Mucosa of stomach (tissue), 1 donor: ENCODE measurements around the gene KRT78.
A peak's percentile ranks its signal among the peaks of the same experiment; 100 is the strongest.

Experiments
- H3K27me3 ChIP-seq: one replicate; pipeline ENCODE4 v1.7.0; 2013; ENCODE audit warnings: mild to moderate bottlenecking, low read length; ENCODE audit not compliant: control insufficient read depth, insufficient read depth
- H3K36me3 ChIP-seq: one replicate; pipeline ENCODE4 v1.7.0; 2013; ENCODE audit warnings: low read length; ENCODE audit not compliant: control insufficient read depth, insufficient read depth
- H3K4me1 ChIP-seq: one replicate; pipeline ENCODE4 v1.7.0; 2013; ENCODE audit warnings: mild to moderate bottlenecking, low read length; ENCODE audit not compliant: control insufficient read depth, insufficient read depth
- H3K4me3 ChIP-seq: one replicate; pipeline ENCODE4 v1.7.0; 2013; ENCODE audit warnings: low read length
- H3K9ac ChIP-seq: one replicate; pipeline ENCODE4 v1.7.0; 2013; ENCODE audit warnings: mild to moderate bottlenecking, low read length, moderate library complexity
- H3K9me3 ChIP-seq: one replicate; pipeline ENCODE4 v1.7.0; 2013; ENCODE audit warnings: mild to moderate bottlenecking, low read length, moderate library complexity; ENCODE audit not compliant: control insufficient read depth
- donor health status: Pancreatic carcinoma.

KRT78 gene

GRCh38 chr12:52878507-52879393 lies 30.0 kb upstream of the KRT78 start:
- H3K4me3 ChIP-seq = no peak overlapping the region
- H3K36me3 ChIP-seq = no peaks in the 10 kb centered on the region
- no peaks in the 10 kb centered on the region for H3K27me3 ChIP-seq
- peak overlapping the region; percentile 47 for H3K9ac ChIP-seq
- H3K9me3 ChIP-seq = no peaks in the 10 kb centered on the region
- peaks cover 50% of the 10 kb centered on the region for H3K4me1 ChIP-seq

DNA sequence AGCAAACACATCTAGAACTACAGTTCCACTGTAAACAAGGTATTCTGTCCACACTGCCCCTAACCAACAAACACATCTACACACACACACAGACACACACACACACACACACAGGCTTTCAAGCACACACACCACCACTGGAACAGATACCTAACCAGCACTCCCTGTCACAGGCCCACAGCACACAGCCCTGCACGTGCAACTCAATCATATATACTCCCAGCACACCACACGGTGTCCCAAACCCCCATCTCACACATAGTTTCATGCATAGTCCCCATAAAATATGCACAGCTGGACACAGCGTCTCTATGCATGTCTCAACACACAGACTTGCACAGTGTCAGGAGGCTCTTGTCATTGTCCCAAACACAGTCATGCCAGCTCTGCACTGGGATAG lies 28.4 kb upstream of the KRT78 start:
- H3K4me3 ChIP-seq = no peak overlapping the region
- no peak overlapping the region for H3K9ac ChIP-seq
- H3K9me3 ChIP-seq = no peaks in the 10 kb centered on the region
- no peaks in the 10 kb centered on the region for H3K27me3 ChIP-seq
- no peaks in the 10 kb centered on the region for H3K36me3 ChIP-seq
- H3K4me1 ChIP-seq = peaks cover 66% of the 10 kb centered on the region

GRCh38 chr12:52876372-52876771 lies 27.6 kb upstream of the KRT78 start:
- no peak overlapping the region for H3K9ac ChIP-seq
- H3K27me3 ChIP-seq = no peaks in the 10 kb centered on the region
- peaks cover 74% of the 10 kb centered on the region for H3K4me1 ChIP-seq
- H3K36me3 ChIP-seq = no peaks in the 10 kb centered on the region
- H3K9me3 ChIP-seq = no peaks in the 10 kb centered on the region
- no peak overlapping the region for H3K4me3 ChIP-seq

DNA sequence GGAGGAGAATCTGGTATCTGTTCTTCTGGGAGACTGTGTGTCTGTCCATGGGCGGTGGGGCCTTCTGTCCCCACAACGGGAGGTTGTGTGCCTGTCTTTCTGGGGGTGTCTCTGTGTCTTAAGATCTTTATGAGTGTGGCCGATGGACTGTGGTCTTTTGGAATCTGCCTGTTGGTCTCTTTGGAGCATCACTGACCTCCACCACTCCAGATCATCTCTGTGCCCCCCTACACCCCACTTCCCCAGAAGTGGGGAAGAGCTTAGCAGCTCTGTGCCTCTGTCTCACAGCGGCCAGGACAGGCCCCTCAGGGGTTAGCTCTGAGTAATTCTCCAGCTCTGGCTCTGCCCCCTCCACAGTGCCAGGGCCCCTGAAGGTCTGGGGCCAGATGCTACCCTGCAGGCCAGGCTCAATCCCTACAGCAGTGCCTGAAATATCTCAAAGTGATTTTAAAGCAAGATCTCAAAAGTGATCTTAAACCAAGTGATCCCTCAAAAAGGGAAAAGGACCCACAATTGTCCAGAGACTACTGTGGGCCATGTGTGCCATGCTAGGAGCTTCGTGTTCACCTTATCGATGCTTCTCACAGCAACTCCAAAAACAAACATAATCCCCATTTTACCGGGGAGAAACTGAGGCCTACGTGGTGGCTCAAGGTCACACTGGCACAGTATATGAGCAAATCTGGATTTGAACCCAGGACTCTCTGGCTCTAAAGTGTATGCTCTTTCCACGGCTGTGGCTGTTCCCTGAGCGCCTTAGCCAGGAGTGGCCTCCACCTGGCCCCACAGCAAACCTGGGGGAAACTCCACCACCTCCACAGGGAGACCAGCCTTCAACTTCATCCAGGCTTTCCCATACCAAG lies 26.0 kb upstream of the KRT78 start:
- H3K36me3 ChIP-seq = no peaks in the 10 kb centered on the region
- no peaks in the 10 kb centered on the region for H3K9me3 ChIP-seq
- H3K4me3 ChIP-seq = peak overlapping the region; percentile 28
- peaks cover 90% of the 10 kb centered on the region for H3K4me1 ChIP-seq
- no peaks in the 10 kb centered on the region for H3K27me3 ChIP-seq
- peak overlapping the region; percentile 69 for H3K9ac ChIP-seq

DNA sequence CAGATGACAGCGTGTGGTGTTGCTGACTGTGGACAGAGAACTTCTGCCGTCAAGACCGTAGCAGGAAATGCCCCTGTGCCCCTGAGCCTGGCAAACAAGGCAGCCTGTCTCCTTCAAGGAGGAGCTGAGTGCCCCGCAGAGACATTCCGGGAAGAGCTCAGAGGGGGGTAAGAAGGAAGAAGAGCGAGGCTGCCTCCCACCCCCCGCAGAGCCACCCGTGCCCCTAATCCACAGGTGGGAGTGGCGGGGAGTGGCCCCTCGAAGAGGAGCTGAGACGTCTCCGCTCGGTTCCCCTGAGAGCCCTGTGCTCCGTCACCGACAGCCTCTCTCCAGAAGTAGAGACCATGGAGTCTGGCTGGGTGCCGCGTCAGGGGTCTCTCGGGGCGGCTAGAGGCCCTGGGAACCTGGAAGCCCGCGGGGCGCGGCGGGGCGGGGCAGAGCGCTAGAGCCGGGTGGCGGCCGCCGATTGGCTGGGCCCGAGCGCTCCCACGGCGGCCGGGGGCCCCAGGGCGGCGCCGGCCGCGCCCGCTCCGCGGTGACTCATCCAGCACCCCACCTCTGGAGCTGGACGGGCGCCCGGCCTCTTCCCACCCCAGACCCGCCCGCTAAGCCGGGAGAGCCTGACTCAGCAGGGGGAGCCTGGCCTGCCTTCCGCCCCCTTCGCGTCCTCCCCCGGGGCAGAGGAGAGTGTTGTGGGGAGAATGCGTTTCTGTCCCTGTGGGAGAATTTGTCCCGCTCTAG lies 25.2 kb upstream of the KRT78 start:
- H3K9me3 ChIP-seq = no peaks in the 10 kb centered on the region
- peaks cover 88% of the 10 kb centered on the region for H3K4me1 ChIP-seq
- H3K4me3 ChIP-seq = peak overlapping the region; percentile 28

GRCh38 chr12:52873513-52873831 lies 24.7 kb upstream of the KRT78 start:
- H3K27me3 ChIP-seq = no peaks in the 10 kb centered on the region
- peak overlapping the region; percentile 10 for H3K4me3 ChIP-seq
- H3K9me3 ChIP-seq = no peaks in the 10 kb centered on the region
- H3K4me1 ChIP-seq = peaks cover 87% of the 10 kb centered on the region
- no peaks in the 10 kb centered on the region for H3K36me3 ChIP-seq
- peak overlapping the region; percentile 80 for H3K9ac ChIP-seq

More for the DNA sequence above, 25.2 kb upstream of the KRT78 start:
- Histone ChIP-seq H3K36me3 (no peaks in the 10 kb centered on the region), H3K9ac (peak overlapping the region; percentile 80), H3K27me3 (no peaks in the 10 kb centered on the region)

DNA sequence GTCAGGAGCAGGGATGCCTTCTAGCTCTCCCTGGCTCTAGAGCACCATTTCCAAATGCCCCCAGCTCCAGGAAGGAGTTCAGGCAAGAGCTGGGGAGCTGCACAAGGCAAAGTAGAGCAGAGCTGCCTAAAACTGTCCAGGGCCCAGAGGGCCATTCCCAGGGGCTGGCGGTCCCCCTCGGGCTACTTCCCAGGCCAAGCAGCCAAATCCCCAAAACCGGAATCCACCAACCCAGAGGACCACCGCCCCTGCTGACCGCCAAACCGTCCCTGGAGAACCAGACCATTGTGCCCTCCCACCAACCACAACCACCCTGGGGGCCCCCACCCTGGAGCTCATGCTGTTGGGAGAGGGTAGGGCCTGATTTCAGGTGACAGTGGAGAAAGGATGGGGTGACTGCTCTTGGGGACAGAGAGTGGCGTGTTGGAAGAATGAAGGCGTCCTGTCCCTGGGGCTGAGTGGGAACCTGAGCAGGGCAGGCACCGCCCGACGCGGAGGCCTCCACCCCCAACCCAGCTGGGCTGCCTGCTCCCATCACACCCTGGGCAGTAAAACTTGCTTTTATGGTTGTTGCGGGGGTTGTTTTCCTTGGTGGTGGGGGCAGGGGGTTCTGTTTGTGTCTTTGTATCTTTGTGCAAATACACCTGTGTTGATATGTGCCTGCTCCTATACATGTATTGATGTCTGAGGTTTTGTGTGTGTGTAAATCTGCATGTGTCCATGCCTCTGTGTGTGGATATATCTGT lies 24.0 kb upstream of the KRT78 start:
- Histone ChIP-seq H3K9ac (no peak overlapping the region), H3K4me3 (no peak overlapping the region), H3K4me1 (peaks cover 88% of the 10 kb centered on the region), H3K9me3 (no peaks in the 10 kb centered on the region), H3K27me3 (no peaks in the 10 kb centered on the region), H3K36me3 (no peaks in the 10 kb centered on the region)

GRCh38 chr12:52871291-52872039 lies 22.7 kb upstream of the KRT78 start:
- H3K27me3 ChIP-seq = no peaks in the 10 kb centered on the region
- no peak overlapping the region for H3K4me3 ChIP-seq
- peaks cover 87% of the 10 kb centered on the region for H3K4me1 ChIP-seq
- no peaks in the 10 kb centered on the region for H3K9me3 ChIP-seq
- no peaks in the 10 kb centered on the region for H3K36me3 ChIP-seq
- peak overlapping the region; percentile 62 for H3K9ac ChIP-seq

DNA sequence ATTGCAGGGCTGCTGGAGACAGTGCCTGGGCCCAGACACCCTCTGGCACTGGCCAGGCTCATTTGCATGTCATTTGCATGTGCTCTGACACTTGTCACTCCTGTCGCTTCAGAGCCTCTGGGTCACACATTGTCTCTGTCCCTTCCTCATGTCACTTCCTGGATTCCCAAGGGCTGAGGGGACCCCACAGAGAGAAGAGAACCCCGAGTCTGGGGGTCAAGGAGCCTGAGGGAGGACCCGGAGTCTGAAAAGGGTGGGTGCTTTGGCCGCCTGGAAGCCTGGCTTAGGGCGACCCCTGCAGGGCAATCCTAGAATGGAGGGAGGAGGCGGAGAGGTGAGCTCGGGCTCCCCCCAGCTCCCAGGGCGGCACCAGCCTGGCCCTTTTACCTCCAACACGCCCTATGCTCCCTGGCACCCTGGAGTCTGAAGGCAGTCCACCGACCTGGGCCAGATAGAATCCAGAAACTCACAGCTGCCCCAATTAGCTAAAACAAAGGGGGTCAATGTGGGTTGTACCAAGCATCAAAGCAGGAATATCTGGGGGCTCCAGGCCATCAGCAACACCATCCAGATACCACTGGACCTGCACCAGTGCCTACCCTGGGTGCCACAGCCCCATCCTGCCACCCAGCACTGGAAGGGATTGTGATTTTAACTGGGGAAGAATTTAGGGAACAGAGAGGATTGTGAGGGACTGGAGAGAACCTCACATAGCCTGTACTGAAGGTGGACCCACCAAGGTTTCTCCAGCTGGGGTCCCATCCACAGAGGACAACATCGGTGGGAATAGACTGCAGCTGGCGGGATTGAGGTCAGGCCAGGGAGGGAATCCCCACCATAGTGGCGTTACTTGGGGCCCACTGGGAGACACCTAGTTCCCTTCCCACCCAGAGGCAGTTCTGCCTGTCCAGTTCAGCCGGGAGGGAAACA lies 21.8 kb upstream of the KRT78 start:
- Histone ChIP-seq H3K4me3 (no peak overlapping the region), H3K9me3 (no peaks in the 10 kb centered on the region), H3K9ac (peak overlapping the region; percentile 62), H3K4me1 (peaks cover 80% of the 10 kb centered on the region), H3K27me3 (no peaks in the 10 kb centered on the region), H3K36me3 (no peaks in the 10 kb centered on the region)

- H3K36me3 ChIP-seq = no peaks in the 10 kb centered on the region
- H3K4me1 ChIP-seq = peaks cover 56% of the 10 kb centered on the region
- no peaks in the 10 kb centered on the region for H3K27me3 ChIP-seq
- no peak overlapping the region for H3K4me3 ChIP-seq
- no peaks in the 10 kb centered on the region for H3K9me3 ChIP-seq
- peak overlapping the region; percentile 37 for H3K9ac ChIP-seq
Observed at GRCh38 chr12:52867642-52868041, 18.8 kb upstream of the KRT78 start.
